Measurements from ENCODE around the gene SHC2.
"Not testable (repeated sequence)": the region's sequence is repeated elsewhere in the genome, so short reads cannot be mapped to it uniquely, and the experiment has no call there.

GRCh38 chr19:393560-393959, 67.3 kb downstream of the SHC2 start:
- TF ChIP-seq CTCF (conservative IDR thresholded peaks at IDR 0.05 in 1 of 2, IDR thresholded peaks at IDR 0.05 in 1 of 2; ENCODE audit: low read depth in 1 of 2, low read length in 2 of 2); EZH2 (IDR thresholded peaks at IDR 0.05; ENCODE audit: low read length, missing control alignments): not testable (repeated sequence)
